HEK293T (cell line): ENCODE results near the gene GNB1L.

Source experiments
- ARNT ChIP-seq: fragments of 450-650 bp; IDR thresholded peaks from 2 replicates; pipeline ENCODE4 v1.6.1; 2017; ENCODE audit warnings: mild to moderate bottlenecking
- BHLHE40 ChIP-seq: fragments of 450-650 bp; IDR thresholded peaks from 2 replicates; pipeline ENCODE4 v1.6.1; 2016; ENCODE audit warnings: mild to moderate bottlenecking, moderate library complexity, borderline replicate concordance
- FOXA1 ChIP-seq: fragments of 450-650 bp; IDR thresholded peaks from 2 replicates; pipeline ENCODE4 v1.6.1; 2016; ENCODE audit warnings: mild to moderate bottlenecking
- HDGF ChIP-seq: fragments of 450-650 bp; IDR thresholded peaks from 2 replicates; pipeline ENCODE4 v1.6.1; 2017; ENCODE audit warnings: antibody characterized with exemption, borderline replicate concordance
- LEF1 ChIP-seq: fragments of 450-650 bp; IDR thresholded peaks from 2 replicates; pipeline ENCODE4 v1.6.1; 2017; ENCODE audit warnings: mild to moderate bottlenecking, borderline replicate concordance
- NFRKB ChIP-seq: fragments of 450-650 bp; IDR thresholded peaks from 2 replicates; pipeline ENCODE4 v1.6.1; 2016; ENCODE audit warnings: mild to moderate bottlenecking, moderate library complexity
- SUZ12 ChIP-seq: fragments of 450-650 bp; IDR thresholded peaks from 2 replicates; pipeline ENCODE4 v1.6.1; 2016; ENCODE audit warnings: mild to moderate bottlenecking
- ZNF384 ChIP-seq: fragments of 450-650 bp; IDR thresholded peaks from 2 replicates; pipeline ENCODE4 v1.6.1; 2016

DNA sequence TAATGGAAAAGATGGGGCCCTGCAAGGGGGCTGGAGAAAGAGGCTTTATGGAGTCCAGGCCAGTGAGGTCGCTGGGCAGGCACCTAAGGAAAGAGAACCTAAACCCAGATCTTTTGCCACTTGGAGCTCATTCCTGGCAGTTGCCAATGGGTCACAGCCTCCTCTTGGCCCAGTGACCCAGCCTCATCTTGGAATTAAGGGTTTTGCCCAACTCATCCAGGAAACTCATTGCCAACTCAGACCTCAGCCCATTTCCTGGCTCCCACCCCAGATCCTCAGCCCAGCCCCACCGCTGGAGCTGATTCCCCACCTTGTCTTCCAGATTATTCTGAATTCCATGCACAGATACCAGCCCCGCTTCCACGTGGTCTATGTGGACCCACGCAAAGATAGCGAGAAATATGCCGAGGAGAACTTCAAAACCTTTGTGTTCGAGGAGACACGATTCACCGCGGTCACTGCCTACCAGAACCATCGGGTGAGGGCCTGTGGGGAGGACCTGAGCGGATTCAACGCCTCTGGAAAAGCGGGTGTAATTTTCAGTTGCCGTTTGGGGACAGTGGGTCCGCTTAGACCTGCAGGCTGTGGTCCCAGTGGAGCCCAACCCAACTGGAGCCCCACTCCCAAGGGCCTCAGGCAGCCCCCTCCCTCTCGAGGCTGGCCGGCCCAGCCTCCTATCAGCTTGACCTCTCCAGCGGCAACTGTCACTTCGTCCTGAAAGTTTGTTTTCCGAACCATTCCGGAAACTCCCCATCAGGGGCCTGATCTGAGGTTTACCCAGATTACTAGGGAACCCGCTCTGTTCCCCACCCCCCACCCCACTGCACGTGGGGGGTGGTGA, 89.8 kb downstream of the GNB1L start:
- TF ChIP-seq LEF1 (no peak), BHLHE40 (no peak), NFRKB (no peak), FOXA1 (no peak), HDGF (no peak), SUZ12 (no peak), ZNF384 (no peak), ARNT (no peak)
